GM18502 (cell line): ENCODE results near the gene BAZ1A.
"Not testable (repeated sequence)": the region's sequence is repeated elsewhere in the genome, so short reads cannot be mapped to it uniquely, and the experiment has no call there.

ENCODE experiments used
- ATAC-seq: cut with Tn5 transposase; IDR thresholded peaks from one replicate; pipeline ENCODE4 v1.9.1; 2021; ENCODE audit warnings: mild to moderate bottlenecking; ENCODE audit not compliant: unreplicated experiment, poor library complexity

The BAZ1A gene

GRCh38 chr14:34792598-34792997 is 82.6 kb downstream of the BAZ1A start:
- no peak for ATAC-seq

- ATAC-seq, result peak; percentile 64
Measured at GRCh38 chr14:34785223-34786006, 89.7 kb downstream of the BAZ1A start.

- no peak for ATAC-seq
Measured at GRCh38 chr14:34782031-34782430, 93.1 kb downstream of the BAZ1A start.

- ATAC-seq, result no peak
Measured at GRCh38 chr14:34781242-34781641, 93.9 kb downstream of the BAZ1A start.

GRCh38 chr14:34780646-34781045 is 94.5 kb downstream of the BAZ1A start:
- no peak for ATAC-seq

- ATAC-seq, result no peak
Measured at GRCh38 chr14:34778744-34779143, 96.4 kb downstream of the BAZ1A start.

- no peak for ATAC-seq
Measured at GRCh38 chr14:34776611-34777010, 98.5 kb downstream of the BAZ1A start.

- no peak for ATAC-seq
Measured at GRCh38 chr14:34775922-34776321, 99.2 kb downstream of the BAZ1A start.

- no peak for ATAC-seq
Measured at GRCh38 chr14:34775342-34775741, 99.8 kb downstream of the BAZ1A start.

- ATAC-seq, result no peak
Measured at GRCh38 chr14:34770901-34771300, 104.3 kb downstream of the BAZ1A start.

- no peak for ATAC-seq
Measured at GRCh38 chr14:34766606-34767005, 108.6 kb downstream of the BAZ1A start.

- ATAC-seq, result no peak
Measured at GRCh38 chr14:34766060-34766459, 109.1 kb downstream of the BAZ1A start.

GRCh38 chr14:34755215-34755614 is 119.9 kb downstream of the BAZ1A start:
- no peak for ATAC-seq

- no peak for ATAC-seq
Measured at GRCh38 chr14:34754687-34755086, 120.5 kb downstream of the BAZ1A start.

GRCh38 chr14:34750670-34751069 is 124.5 kb downstream of the BAZ1A start:
- ATAC-seq, result no peak

GRCh38 chr14:34750233-34750632 is 124.9 kb downstream of the BAZ1A start:
- ATAC-seq, result no peak

GRCh38 chr14:34749408-34749807 is 125.8 kb downstream of the BAZ1A start:
- no peak for ATAC-seq

- no peak for ATAC-seq
Measured at GRCh38 chr14:34742270-34743115, 132.7 kb downstream of the BAZ1A start.

- no peak for ATAC-seq
Measured at GRCh38 chr14:34741840-34742239, 133.3 kb downstream of the BAZ1A start.

GRCh38 chr14:34740139-34740538 is 135.0 kb downstream of the BAZ1A start:
- not testable (repeated sequence) for ATAC-seq

GRCh38 chr14:34737079-34737478 is 138.1 kb downstream of the BAZ1A start:
- not testable (repeated sequence) for ATAC-seq
